Activated T-cell treated with anti-CD3 and anti-CD28 coated beads for 48 hours (primary cell): ENCODE measurements around the gene DHH.

Experiments
- DNase-seq: peaks from one replicate; pipeline ENCODE4 v3.0.0-alpha.2; 2020; ENCODE audit warnings: low read depth

DHH gene

GRCh38 chr12:49108958-49109404, 14.4 kb upstream of the DHH start:
- DNase-seq, result no peak

GRCh38 chr12:49105504-49106084, 11.0 kb upstream of the DHH start:
- no peak for DNase-seq

- no peak for DNase-seq
These were observed 10.2 kb upstream of the DHH start for GRCh38 chr12:49104822-49105221.

- DNase-seq, result no peak
These were observed 5.8 kb upstream of the DHH start for GRCh38 chr12:49100380-49100779.

- DNase-seq, result no peak
These were observed 4.1 kb upstream of the DHH start for GRCh38 chr12:49098703-49099102.

- DNase-seq, result peak; percentile 54
These were observed 3.4 kb upstream of the DHH start for GRCh38 chr12:49098035-49098451.

GRCh38 chr12:49097381-49097780, 2.8 kb upstream of the DHH start:
- DNase-seq, result no peak

- no peak for DNase-seq
These were observed 369 bp upstream of the DHH start for GRCh38 chr12:49094975-49095365.

- no peak for DNase-seq
These were observed 825 bp downstream of the DHH start for GRCh38 chr12:49093792-49094159.

GRCh38 chr12:49092816-49093406, 1.7 kb downstream of the DHH start:
- no peak for DNase-seq

GRCh38 chr12:49092086-49092815, 2.4 kb downstream of the DHH start:
- peak; percentile 56 for DNase-seq

GRCh38 chr12:49091836-49092085, 2.8 kb downstream of the DHH start:
- no peak for DNase-seq

- no peak for DNase-seq
These were observed 3.4 kb downstream of the DHH start for GRCh38 chr12:49091056-49091835.

GRCh38 chr12:49089821-49090773, 4.5 kb downstream of the DHH start:
- no peak for DNase-seq

GRCh38 chr12:49088932-49089330, 5.7 kb downstream of the DHH start:
- no peak for DNase-seq

- peak; percentile 56 for DNase-seq
These were observed 6.3 kb downstream of the DHH start for GRCh38 chr12:49088150-49088931.

- DNase-seq, result no peak
These were observed 8.5 kb downstream of the DHH start for GRCh38 chr12:49086116-49086515.

GRCh38 chr12:49084438-49084837, 10.2 kb downstream of the DHH start:
- no peak for DNase-seq

- no peak for DNase-seq
These were observed 14.8 kb downstream of the DHH start for GRCh38 chr12:49079793-49080192.

- DNase-seq, result no peak
These were observed 23.6 kb downstream of the DHH start for GRCh38 chr12:49070971-49071370.
